Hippocampal formation (tissue), 2 donors: ENCODE results near the gene MAP3K2.
A peak's percentile ranks its signal among the peaks of the same experiment; 100 is the strongest.
"Not testable (repeated sequence)": the region's sequence is repeated elsewhere in the genome, so short reads cannot be mapped to it uniquely, and the experiment has no call there.

Experiments
- DNase-seq, 2 donors: peaks; one replicate each; lab custom pipeline; 2025; lab: John Stamatoyannopoulos, UW

Gene MAP3K2

GRCh38 chr2:127420039-127420864, 32.5 kb upstream of the MAP3K2 start:
- DNase-seq = no peak

- DNase-seq = no peak
These were observed 31.8 kb upstream of the MAP3K2 start for GRCh38 chr2:127419448-127420038.

GRCh38 chr2:127419112-127419430, 31.3 kb upstream of the MAP3K2 start:
- no peak for DNase-seq

GRCh38 chr2:127418300-127419111, 30.7 kb upstream of the MAP3K2 start, which contains the start of gene PROC:
PROC (plus strand) TSS chr2:127418427; CDS start chr2:127419943, 1,516 bp downstream.
- DNase-seq = no peak

GRCh38 chr2:127417406-127417805, 29.6 kb upstream of the MAP3K2 start:
- no peak for DNase-seq

GRCh38 chr2:127416506-127417001, 28.8 kb upstream of the MAP3K2 start:
- no peak for DNase-seq

GRCh38 chr2:127415593-127416505, 28.1 kb upstream of the MAP3K2 start:
- DNase-seq = peak in 1 of 2 donors; percentile 16

GRCh38 chr2:127414638-127415592, 27.1 kb upstream of the MAP3K2 start:
- DNase-seq = no peak

GRCh38 chr2:127413782-127414637, 26.2 kb upstream of the MAP3K2 start:
- DNase-seq = no peak

- DNase-seq = no peak
These were observed 25.4 kb upstream of the MAP3K2 start for GRCh38 chr2:127413200-127413599.

- DNase-seq = peak; percentile 21 to 28
These were observed 24.0 kb upstream of the MAP3K2 start for GRCh38 chr2:127411653-127412369.

- no peak for DNase-seq
These were observed 23.3 kb upstream of the MAP3K2 start for GRCh38 chr2:127410871-127411652.

GRCh38 chr2:127409716-127410115, 21.9 kb upstream of the MAP3K2 start:
- DNase-seq = not testable (repeated sequence)

- DNase-seq = no peak
These were observed 21.0 kb upstream of the MAP3K2 start for GRCh38 chr2:127408807-127409099.

- peak; percentile 80 to 85 for DNase-seq
These were observed 20.4 kb upstream of the MAP3K2 start for GRCh38 chr2:127408004-127408806.

GRCh38 chr2:127407661-127408003, 19.9 kb upstream of the MAP3K2 start:
- DNase-seq = no peak

GRCh38 chr2:127407091-127407490, 19.3 kb upstream of the MAP3K2 start:
- DNase-seq = no peak
